ENCODE measurements around the gene NEGR1. TPM values are rescaled to one million over a fixed set of nuclear protein-coding genes. Genes with fewer than 3 reads are reported as not detected.

The NEGR1 gene
- total RNA-seq, 4 donors from 2014 or later, result 7.0 to 10.0 (median 8.1) TPM

DNA sequence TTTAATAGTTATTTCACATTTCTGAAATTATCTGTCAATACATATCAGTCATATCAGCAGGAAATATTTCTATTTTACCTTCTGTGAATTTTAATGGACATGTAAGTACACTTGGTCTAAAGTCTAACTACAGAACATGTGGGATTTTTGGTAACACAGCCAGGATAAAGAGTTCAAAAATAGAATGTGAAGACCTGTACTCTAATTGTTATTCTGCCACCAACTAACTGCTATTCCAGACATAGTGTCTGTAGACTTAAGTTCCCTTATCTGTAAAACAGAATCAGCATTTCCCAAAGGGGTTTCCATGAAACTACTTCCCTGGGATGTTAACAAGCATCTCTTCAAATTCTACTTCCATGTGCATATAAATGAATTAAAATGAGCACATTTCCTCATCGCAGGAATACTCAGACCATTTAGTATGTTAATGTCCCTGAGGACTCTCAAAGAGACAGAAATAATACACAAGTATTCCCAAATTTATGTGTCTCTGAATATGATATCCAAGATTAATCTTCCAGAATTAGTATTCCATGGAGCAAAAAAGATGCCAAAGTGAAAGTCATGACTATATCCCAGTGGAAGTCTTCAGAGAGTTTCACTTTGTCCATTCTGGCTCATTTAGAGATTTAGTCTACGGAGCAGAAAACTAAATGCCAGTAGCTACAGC is 325.6 kb downstream of the NEGR1 start:
- in situ Hi-C loops (cut with MboI; ENCODE audit: low pct_ligation_motif_present in 1 of 4, low pct_unique_long_range_greater_than_20kb in 1 of 4, low sequenced_read_pairs in 3 of 4), result no loop called here
- no peaks in the 10 kb centered on the region for H3K36me3 ChIP-seq
- H3K9me3 ChIP-seq, result no peaks in the 10 kb centered on the region
- H3K27ac ChIP-seq, result no peak overlapping the region
- no peak for TF ChIP-seq POLR2A (IDR thresholded peaks at IDR 0.05)
- TF ChIP-seq POLR2AphosphoS5 (IDR thresholded peaks at IDR 0.05), result no peak
- TF ChIP-seq, protein P1, sequence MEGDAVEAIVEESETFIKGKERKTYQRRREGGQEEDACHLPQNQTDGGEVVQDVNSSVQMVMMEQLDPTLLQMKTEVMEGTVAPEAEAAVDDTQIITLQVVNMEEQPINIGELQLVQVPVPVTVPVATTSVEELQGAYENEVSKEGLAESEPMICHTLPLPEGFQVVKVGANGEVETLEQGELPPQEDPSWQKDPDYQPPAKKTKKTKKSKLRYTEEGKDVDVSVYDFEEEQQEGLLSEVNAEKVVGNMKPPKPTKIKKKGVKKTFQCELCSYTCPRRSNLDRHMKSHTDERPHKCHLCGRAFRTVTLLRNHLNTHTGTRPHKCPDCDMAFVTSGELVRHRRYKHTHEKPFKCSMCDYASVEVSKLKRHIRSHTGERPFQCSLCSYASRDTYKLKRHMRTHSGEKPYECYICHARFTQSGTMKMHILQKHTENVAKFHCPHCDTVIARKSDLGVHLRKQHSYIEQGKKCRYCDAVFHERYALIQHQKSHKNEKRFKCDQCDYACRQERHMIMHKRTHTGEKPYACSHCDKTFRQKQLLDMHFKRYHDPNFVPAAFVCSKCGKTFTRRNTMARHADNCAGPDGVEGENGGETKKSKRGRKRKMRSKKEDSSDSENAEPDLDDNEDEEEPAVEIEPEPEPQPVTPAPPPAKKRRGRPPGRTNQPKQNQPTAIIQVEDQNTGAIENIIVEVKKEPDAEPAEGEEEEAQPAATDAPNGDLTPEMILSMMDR (IDR thresholded peaks at IDR 0.05), result no peak
- TF ChIP-seq EP300 (IDR thresholded peaks at IDR 0.05; ENCODE audit: low read depth), result no peak
- WGBS, 2 donors (ENCODE audit: low coverage in 1 of 2), result 75% methylated on average over 2 of the region's 2 CpGs
- intact Hi-C loops (cut with DNase I; ENCODE audit: low total_unique reads), result no loop called here
- H3K27me3 ChIP-seq, result no peaks in the 10 kb centered on the region
- DNase-seq, result no peak
- H3K4me1 ChIP-seq, result no peaks in the 10 kb centered on the region
- H3K4me3 ChIP-seq, result no peak overlapping the region

DNA sequence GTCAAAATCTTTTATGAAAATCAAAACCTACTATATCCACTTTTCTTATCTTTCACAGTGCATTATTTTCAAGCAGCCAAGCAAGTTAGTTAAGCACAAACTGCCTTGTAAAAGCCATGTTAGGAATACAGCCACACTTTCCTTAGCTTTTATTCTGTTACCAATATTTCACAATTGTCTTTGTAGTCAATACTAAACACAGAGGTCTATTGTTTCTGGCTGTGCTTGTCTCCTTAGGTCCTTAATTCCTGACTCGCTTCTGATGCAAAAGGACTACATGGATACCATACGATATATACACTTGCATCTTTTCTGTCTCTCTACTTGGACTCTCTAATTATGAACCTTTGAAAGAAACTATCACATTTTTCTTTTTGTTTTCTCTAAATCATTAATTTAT is 331.8 kb downstream of the NEGR1 start:
- no peak overlapping the region for H3K27ac ChIP-seq
- no peaks in the 10 kb centered on the region for H3K9me3 ChIP-seq
- H3K4me1 ChIP-seq, result peaks cover 0 to 4% (median 1%) of the 10 kb centered on the region in 4 donors
- TF ChIP-seq POLR2A (IDR thresholded peaks at IDR 0.05) (no peak), POLR2AphosphoS5 (IDR thresholded peaks at IDR 0.05) (no peak), EP300 (IDR thresholded peaks at IDR 0.05; ENCODE audit: low read depth) (no peak)
- TF ChIP-seq, protein P1 (IDR thresholded peaks at IDR 0.05), result no peak
- in situ Hi-C loops (cut with MboI; ENCODE audit: low pct_ligation_motif_present in 1 of 4, low pct_unique_long_range_greater_than_20kb in 1 of 4, low sequenced_read_pairs in 3 of 4) (no loop called here), intact Hi-C loops (cut with DNase I; ENCODE audit: low total_unique reads) (no loop called here)
- 83% methylated on average over 2 of the region's 2 CpGs for WGBS, 2 donors (ENCODE audit: low coverage in 1 of 2)
- DNase-seq, result no peak
- H3K27me3 ChIP-seq, result no peaks in the 10 kb centered on the region
- H3K4me3 ChIP-seq, result no peak overlapping the region
- H3K36me3 ChIP-seq, result no peaks in the 10 kb centered on the region

DNA sequence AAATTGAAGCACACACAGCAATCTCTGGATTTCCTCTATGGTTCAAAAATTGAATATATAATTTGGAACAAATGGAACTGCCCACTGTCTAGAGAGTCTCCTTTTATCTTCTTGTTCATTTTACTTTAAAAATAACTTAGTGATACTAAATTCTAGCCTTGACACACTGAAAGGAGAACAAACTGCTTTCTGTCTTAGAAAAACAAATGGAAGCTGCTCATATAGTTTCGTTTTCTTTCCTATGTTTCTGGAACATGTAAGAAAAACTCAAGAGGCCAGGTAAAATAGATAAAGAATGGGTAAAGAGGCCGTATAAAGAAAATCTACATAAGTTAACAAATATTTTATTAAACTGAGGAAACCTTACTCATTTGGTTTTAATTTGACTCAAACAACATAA is 332.7 kb downstream of the NEGR1 start:
- DNase-seq, result no peak
- peaks cover 0 to 4% (median 1%) of the 10 kb centered on the region in 4 donors for H3K4me1 ChIP-seq
- intact Hi-C loops (cut with DNase I; ENCODE audit: low total_unique reads), result no loop called here
- 56 to 73% methylated on average over 2 of the region's 2 CpGs for WGBS, 2 donors (ENCODE audit: low coverage in 1 of 2)
- in situ Hi-C loops (cut with MboI; ENCODE audit: low pct_ligation_motif_present in 1 of 4, low pct_unique_long_range_greater_than_20kb in 1 of 4, low sequenced_read_pairs in 3 of 4), result no loop called here
- H3K4me3 ChIP-seq, result no peak overlapping the region
- no peak overlapping the region for H3K27ac ChIP-seq
- no peaks in the 10 kb centered on the region for H3K36me3 ChIP-seq
- no peak for TF ChIP-seq POLR2AphosphoS5 (IDR thresholded peaks at IDR 0.05)
- no peak for TF ChIP-seq POLR2A (IDR thresholded peaks at IDR 0.05)
- no peak for TF ChIP-seq EP300 (IDR thresholded peaks at IDR 0.05; ENCODE audit: low read depth)
- TF ChIP-seq, protein P1 (IDR thresholded peaks at IDR 0.05), result no peak
- H3K9me3 ChIP-seq, result no peaks in the 10 kb centered on the region
- no peaks in the 10 kb centered on the region for H3K27me3 ChIP-seq

DNA sequence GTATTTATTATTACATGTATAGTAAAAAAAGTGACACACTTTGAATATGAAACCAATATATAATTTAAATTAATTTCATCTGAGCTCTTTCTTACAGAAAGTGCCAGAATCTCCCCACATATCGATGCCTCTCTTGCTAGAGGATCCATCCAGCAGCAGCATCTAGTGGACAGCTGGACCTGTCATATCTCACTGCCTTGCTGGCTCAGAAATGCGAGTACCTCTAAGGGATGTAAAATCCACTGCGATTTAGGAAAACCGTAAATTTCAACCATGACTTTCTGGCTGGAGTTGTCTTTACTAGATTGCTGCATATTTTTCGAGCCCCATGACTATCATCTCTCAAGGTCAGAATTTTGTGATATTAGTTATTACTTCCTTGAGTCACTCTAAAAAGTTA is 333.8 kb downstream of the NEGR1 start:
- in situ Hi-C loops (cut with MboI; ENCODE audit: low pct_ligation_motif_present in 1 of 4, low pct_unique_long_range_greater_than_20kb in 1 of 4, low sequenced_read_pairs in 3 of 4) (no loop called here), intact Hi-C loops (cut with DNase I; ENCODE audit: low total_unique reads) (no loop called here)
- TF ChIP-seq EP300 (IDR thresholded peaks at IDR 0.05; ENCODE audit: low read depth) (no peak), POLR2A (IDR thresholded peaks at IDR 0.05) (no peak), POLR2AphosphoS5 (IDR thresholded peaks at IDR 0.05) (no peak)
- TF ChIP-seq, protein P1 (IDR thresholded peaks at IDR 0.05), result no peak
- WGBS, 2 donors (ENCODE audit: low coverage in 1 of 2), result 87 to 90% methylated on average over 5 of the region's 5 CpGs
- no peak overlapping the region for H3K4me3 ChIP-seq
- H3K9me3 ChIP-seq, result no peaks in the 10 kb centered on the region
- H3K27ac ChIP-seq, result no peak overlapping the region
- peaks cover 0 to 6% (median 2%) of the 10 kb centered on the region in 4 donors for H3K4me1 ChIP-seq
- H3K36me3 ChIP-seq, result no peaks in the 10 kb centered on the region
- no peak for DNase-seq
- no peaks in the 10 kb centered on the region for H3K27me3 ChIP-seq

Measured in transverse colon (tissue), 4 donors.